ENCODE data around the gene IGSF21. TPM values are rescaled to one million over a fixed set of nuclear protein-coding genes. Genes with fewer than 3 reads are reported as not detected.

IGSF21 gene
- polyA plus RNA-seq, 3 donors: not detected

DNA sequence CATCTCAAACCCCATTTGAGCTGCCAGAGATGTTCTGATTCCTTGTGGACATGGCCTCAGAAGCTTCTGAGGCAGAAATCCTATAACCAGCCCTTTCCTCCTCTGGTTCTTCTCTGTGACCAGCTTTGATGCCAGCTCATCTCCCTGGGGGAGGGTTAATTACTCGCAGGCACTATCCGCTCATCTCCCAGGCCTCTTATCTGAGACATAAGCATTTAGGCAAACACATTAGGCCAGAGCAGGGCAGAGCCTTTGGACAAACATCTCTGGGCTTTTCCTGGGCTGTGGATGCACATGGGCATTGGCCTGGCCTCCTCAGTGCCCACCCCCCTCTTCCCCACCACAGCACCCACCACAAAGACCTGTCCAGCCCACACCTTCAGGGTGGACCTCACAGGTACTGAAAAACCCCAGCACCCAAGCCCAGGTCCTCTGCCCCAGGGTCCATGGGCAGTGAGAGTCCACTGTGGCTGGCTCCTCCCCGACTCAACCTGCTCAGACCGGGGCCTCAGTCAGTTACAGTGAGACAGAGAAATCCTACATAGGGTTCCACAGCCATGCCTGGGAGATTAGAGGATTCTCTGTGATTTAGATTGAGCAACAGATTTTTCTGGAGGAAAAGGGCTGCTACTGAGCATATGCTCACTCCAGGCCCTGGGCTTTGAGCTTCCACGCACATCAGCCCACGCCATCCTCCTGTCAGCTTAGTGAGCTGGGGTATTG, 26.9 kb downstream of the IGSF21 start:
- H3K4me3 ChIP-seq (replicated peaks in 1 of 3; ENCODE audit: low read depth in 2 of 3, low read length in 3 of 3): no peak overlapping the region
- no peaks in the 10 kb centered on the region for H3K4me1 ChIP-seq (ENCODE audit: control insufficient read depth in 1 of 2, insufficient read depth in 2 of 2, low read length in 2 of 2)
- no peaks in the 10 kb centered on the region for H3K79me2 ChIP-seq (ENCODE audit: insufficient read depth, low read length)
- H4K20me1 ChIP-seq (ENCODE audit: insufficient read depth, low read length): no peaks in the 10 kb centered on the region
- 95% methylated on average over 3 of the region's 6 CpGs for WGBS (ENCODE audit: insufficient coverage)
- peaks cover 0 to 2% (median 0%) of the 10 kb centered on the region in 7 donors for H3K9me3 Mint-ChIP-seq
- no peak for TF ChIP-seq CTCF (IDR thresholded peaks at IDR 0.05)
- no peak overlapping the region for H3K27ac Mint-ChIP-seq
- no peak overlapping the region for H2AFZ ChIP-seq (ENCODE audit: insufficient read depth, low read depth, low read length, poor library complexity, severe bottlenecking)
- no peaks in the 10 kb centered on the region for H3K36me3 Mint-ChIP-seq
- no peak overlapping the region for H3K27ac ChIP-seq (ENCODE audit: low read depth in 1 of 2, low read length in 2 of 2)
- H3K4me3 Mint-ChIP-seq: no peak overlapping the region
- H3K9me3 ChIP-seq (replicated peaks in 1 of 2; ENCODE audit: control insufficient read depth in 1 of 2, insufficient read depth in 1 of 2, low read length in 2 of 2): no peaks in the 10 kb centered on the region
- H3K27me3 ChIP-seq (ENCODE audit: control insufficient read depth in 2 of 2, insufficient read depth in 2 of 2, low read length in 2 of 2): no peaks in the 10 kb centered on the region
- H3K4me2 ChIP-seq (replicated peaks; ENCODE audit: extremely low read depth, low read length, poor library complexity, severe bottlenecking): no peak overlapping the region
- peaks cover 0 to 11% (median 2%) of the 10 kb centered on the region in 3 donors for H3K27me3 Mint-ChIP-seq (ENCODE audit: low read depth in 3 of 3)
- no peaks in the 10 kb centered on the region for H3K4me1 Mint-ChIP-seq
- intact Hi-C loops (cut with micrococcal nuclease): no loop called here
- DNase-seq: no peak
- no peak overlapping the region for H3K9ac ChIP-seq (ENCODE audit: insufficient read depth, low read length, poor library complexity, severe bottlenecking)
- no peaks in the 10 kb centered on the region for H3K36me3 ChIP-seq (replicated peaks in 1 of 2; ENCODE audit: control insufficient read depth in 1 of 2, insufficient read depth in 2 of 2, low read length in 2 of 2)

DNA sequence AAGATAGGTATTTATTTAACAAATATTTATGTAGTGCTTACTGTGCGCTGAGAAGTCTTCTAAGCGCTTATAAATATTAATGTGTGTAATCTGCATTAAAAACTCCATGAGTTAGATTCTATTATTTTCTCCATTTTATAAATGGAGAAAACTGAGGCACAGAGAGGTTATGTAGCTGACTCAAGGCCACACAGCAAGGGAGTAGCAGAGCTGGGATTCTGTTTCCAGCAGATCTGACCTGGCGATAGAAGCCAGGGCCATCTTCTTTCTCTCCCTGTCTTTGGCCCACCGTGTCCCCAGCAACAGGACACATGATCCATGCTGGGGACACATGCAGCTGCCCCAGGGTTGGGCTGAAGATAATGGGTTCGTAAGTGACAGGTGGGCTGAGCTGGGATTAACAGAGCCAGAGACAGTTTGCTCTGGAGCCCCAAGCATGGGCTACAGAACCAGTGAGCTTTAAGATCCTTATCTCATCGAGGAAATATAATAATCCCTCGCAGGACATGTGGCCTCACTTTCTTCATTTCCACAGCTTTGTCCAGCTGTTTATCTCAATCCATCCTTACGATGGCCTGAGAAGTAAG, 30.3 kb downstream of the IGSF21 start:
- no peak for TF ChIP-seq CTCF (IDR thresholded peaks at IDR 0.05)
- 75% methylated on average over 5 of the region's 8 CpGs for WGBS (ENCODE audit: insufficient coverage)

More for the DNA sequence above, 30.3 kb downstream of the IGSF21 start:
- no peak overlapping the region for H3K4me3 Mint-ChIP-seq
- Histone ChIP-seq H3K79me2 (ENCODE audit: insufficient read depth, low read length) (no peaks in the 10 kb centered on the region), H3K27ac (ENCODE audit: low read depth in 1 of 2, low read length in 2 of 2) (no peak overlapping the region), H3K9ac (ENCODE audit: insufficient read depth, low read length, poor library complexity, severe bottlenecking) (no peak overlapping the region), H4K20me1 (ENCODE audit: insufficient read depth, low read length) (no peaks in the 10 kb centered on the region), H3K4me1 (ENCODE audit: control insufficient read depth in 1 of 2, insufficient read depth in 2 of 2, low read length in 2 of 2) (no peaks in the 10 kb centered on the region), H3K27me3 (ENCODE audit: control insufficient read depth in 2 of 2, insufficient read depth in 2 of 2, low read length in 2 of 2) (no peaks in the 10 kb centered on the region), H3K9me3 (replicated peaks in 1 of 2; ENCODE audit: control insufficient read depth in 1 of 2, insufficient read depth in 1 of 2, low read length in 2 of 2) (no peaks in the 10 kb centered on the region), H2AFZ (ENCODE audit: insufficient read depth, low read depth, low read length, poor library complexity, severe bottlenecking) (no peak overlapping the region), H3K36me3 (replicated peaks in 1 of 2; ENCODE audit: control insufficient read depth in 1 of 2, insufficient read depth in 2 of 2, low read length in 2 of 2) (no peaks in the 10 kb centered on the region), H3K4me2 (replicated peaks; ENCODE audit: extremely low read depth, low read length, poor library complexity, severe bottlenecking) (no peak overlapping the region), H3K4me3 (replicated peaks in 1 of 3; ENCODE audit: low read depth in 2 of 3, low read length in 3 of 3) (no peak overlapping the region)
- no peaks in the 10 kb centered on the region for H3K4me1 Mint-ChIP-seq
- no peak for DNase-seq
- peaks cover 0 to 11% (median 4%) of the 10 kb centered on the region in 3 donors for H3K27me3 Mint-ChIP-seq (ENCODE audit: low read depth in 3 of 3)
- H3K9me3 Mint-ChIP-seq: peaks cover 0 to 2% (median 0%) of the 10 kb centered on the region in 7 donors
- intact Hi-C loops (cut with micrococcal nuclease): no loop called here
- no peaks in the 10 kb centered on the region for H3K36me3 Mint-ChIP-seq
- no peak overlapping the region for H3K27ac Mint-ChIP-seq
